Measurements from ENCODE around the gene IP6K2. TPM values are rescaled to one million over a fixed set of nuclear protein-coding genes. Genes with fewer than 3 reads are reported as not detected.
A peak's percentile ranks its signal among the peaks of the same experiment; 100 is the strongest.

IP6K2 gene
- total RNA-seq, 1 donor from 2014 or later: 212 TPM

- peaks cover 13% of the 10 kb centered on the region for H3K4me1 Mint-ChIP-seq (ENCODE audit: low read depth)
- no peaks in the 10 kb centered on the region for H3K9me3 Mint-ChIP-seq (ENCODE audit: low read depth)
- H3K27ac Mint-ChIP-seq: peak overlapping the region; percentile 25
- TF ChIP-seq, protein P1, sequence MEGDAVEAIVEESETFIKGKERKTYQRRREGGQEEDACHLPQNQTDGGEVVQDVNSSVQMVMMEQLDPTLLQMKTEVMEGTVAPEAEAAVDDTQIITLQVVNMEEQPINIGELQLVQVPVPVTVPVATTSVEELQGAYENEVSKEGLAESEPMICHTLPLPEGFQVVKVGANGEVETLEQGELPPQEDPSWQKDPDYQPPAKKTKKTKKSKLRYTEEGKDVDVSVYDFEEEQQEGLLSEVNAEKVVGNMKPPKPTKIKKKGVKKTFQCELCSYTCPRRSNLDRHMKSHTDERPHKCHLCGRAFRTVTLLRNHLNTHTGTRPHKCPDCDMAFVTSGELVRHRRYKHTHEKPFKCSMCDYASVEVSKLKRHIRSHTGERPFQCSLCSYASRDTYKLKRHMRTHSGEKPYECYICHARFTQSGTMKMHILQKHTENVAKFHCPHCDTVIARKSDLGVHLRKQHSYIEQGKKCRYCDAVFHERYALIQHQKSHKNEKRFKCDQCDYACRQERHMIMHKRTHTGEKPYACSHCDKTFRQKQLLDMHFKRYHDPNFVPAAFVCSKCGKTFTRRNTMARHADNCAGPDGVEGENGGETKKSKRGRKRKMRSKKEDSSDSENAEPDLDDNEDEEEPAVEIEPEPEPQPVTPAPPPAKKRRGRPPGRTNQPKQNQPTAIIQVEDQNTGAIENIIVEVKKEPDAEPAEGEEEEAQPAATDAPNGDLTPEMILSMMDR (IDR thresholded peaks at IDR 0.05; ENCODE audit: unreplicated experiment): no peak
- H3K27me3 Mint-ChIP-seq: no peaks in the 10 kb centered on the region
- peaks cover 1% of the 10 kb centered on the region for H3K36me3 Mint-ChIP-seq (ENCODE audit: insufficient read depth)
- DNase-seq (ENCODE audit: low spot score, unreplicated experiment): no peak
- H3K4me3 Mint-ChIP-seq (ENCODE audit: low read depth): no peak overlapping the region
Measured at GRCh38 chr3:48756640-48757039, 39.6 kb upstream of the IP6K2 start.

DNA sequence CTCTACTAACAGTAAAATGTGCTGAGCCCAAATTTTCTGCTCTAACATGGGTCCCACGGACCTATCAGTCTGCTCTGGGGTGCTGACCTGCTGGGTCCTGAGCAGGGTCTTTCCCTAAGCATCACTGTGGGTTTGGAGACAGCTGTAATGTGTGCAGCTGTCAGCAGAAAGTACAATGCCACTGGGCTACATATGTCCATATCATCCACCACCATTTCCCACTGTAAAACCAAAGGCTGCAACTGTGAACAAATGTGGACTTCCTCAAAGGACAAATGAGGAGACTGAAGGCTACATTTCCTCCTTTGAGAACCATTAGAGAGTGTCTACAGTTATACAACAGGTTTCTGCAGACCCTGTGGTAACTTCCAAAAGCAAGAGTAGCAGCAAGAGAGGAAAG, 33.8 kb upstream of the IP6K2 start:
- TF ChIP-seq, protein P1 (IDR thresholded peaks at IDR 0.05; ENCODE audit: unreplicated experiment): no peak
- Mint-ChIP-seq H3K4me1 (ENCODE audit: low read depth) (peaks cover 4% of the 10 kb centered on the region), H3K27me3 (no peaks in the 10 kb centered on the region), H3K36me3 (ENCODE audit: insufficient read depth) (peaks cover 2% of the 10 kb centered on the region), H3K9me3 (ENCODE audit: low read depth) (no peaks in the 10 kb centered on the region), H3K27ac (no peak overlapping the region), H3K4me3 (ENCODE audit: low read depth) (no peak overlapping the region)
- no peak for DNase-seq (ENCODE audit: low spot score, unreplicated experiment)

- TF ChIP-seq, protein P1 (IDR thresholded peaks at IDR 0.05; ENCODE audit: unreplicated experiment): no peak
- no peak for DNase-seq (ENCODE audit: low spot score, unreplicated experiment)
- H3K4me3 Mint-ChIP-seq (ENCODE audit: low read depth): no peak overlapping the region
- peaks cover 3% of the 10 kb centered on the region for H3K4me1 Mint-ChIP-seq (ENCODE audit: low read depth)
- peaks cover 2% of the 10 kb centered on the region for H3K36me3 Mint-ChIP-seq (ENCODE audit: insufficient read depth)
- H3K27ac Mint-ChIP-seq: no peak overlapping the region
- H3K27me3 Mint-ChIP-seq: no peaks in the 10 kb centered on the region
- no peaks in the 10 kb centered on the region for H3K9me3 Mint-ChIP-seq (ENCODE audit: low read depth)
Measured at GRCh38 chr3:48748754-48749153, 31.7 kb upstream of the IP6K2 start.

DNA sequence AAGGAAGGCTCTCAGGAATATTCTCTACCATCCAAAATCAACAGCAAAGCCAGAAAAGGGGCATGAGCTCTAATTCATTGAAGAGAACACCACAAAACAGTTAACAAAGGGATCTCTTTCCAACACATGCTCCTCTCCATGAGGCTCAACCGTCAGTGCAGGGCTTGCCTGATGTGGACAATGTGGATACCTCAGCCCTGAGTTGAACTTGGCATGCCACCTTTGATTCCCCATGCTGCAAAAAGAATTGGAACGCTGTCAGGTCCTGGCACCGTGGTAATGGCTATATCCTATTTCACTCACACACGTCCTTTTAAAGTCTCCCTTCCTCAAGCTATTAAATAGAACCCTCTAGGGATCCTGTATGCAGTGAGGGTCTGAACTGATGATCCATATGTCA, 30.7 kb upstream of the IP6K2 start:
- DNase-seq (ENCODE audit: low spot score, unreplicated experiment): no peak
- Mint-ChIP-seq H3K9me3 (ENCODE audit: low read depth) (no peaks in the 10 kb centered on the region), H3K27ac (no peak overlapping the region), H3K36me3 (ENCODE audit: insufficient read depth) (peaks cover 2% of the 10 kb centered on the region), H3K27me3 (no peaks in the 10 kb centered on the region), H3K4me1 (ENCODE audit: low read depth) (peaks cover 3% of the 10 kb centered on the region), H3K4me3 (ENCODE audit: low read depth) (no peak overlapping the region)
- TF ChIP-seq, protein P1 (IDR thresholded peaks at IDR 0.05; ENCODE audit: unreplicated experiment): no peak

- no peak overlapping the region for H3K27ac Mint-ChIP-seq
- peaks cover 2% of the 10 kb centered on the region for H3K36me3 Mint-ChIP-seq (ENCODE audit: insufficient read depth)
- H3K9me3 Mint-ChIP-seq (ENCODE audit: low read depth): no peaks in the 10 kb centered on the region
- TF ChIP-seq, protein P1 (IDR thresholded peaks at IDR 0.05; ENCODE audit: unreplicated experiment): no peak
- H3K4me1 Mint-ChIP-seq (ENCODE audit: low read depth): peaks cover 3% of the 10 kb centered on the region
- no peak for DNase-seq (ENCODE audit: low spot score, unreplicated experiment)
- H3K4me3 Mint-ChIP-seq (ENCODE audit: low read depth): no peak overlapping the region
- H3K27me3 Mint-ChIP-seq: no peaks in the 10 kb centered on the region
Measured at GRCh38 chr3:48747015-48747615, 30.1 kb upstream of the IP6K2 start.

Measured in progenitor cell of endocrine pancreas (in vitro differentiated cells).